K562 (cell line): ENCODE measurements around the gene ACOT9. TPM values are rescaled to one million over a fixed set of nuclear protein-coding genes. Genes with fewer than 3 reads are reported as not detected.

Experiments
- KDM5B ChIP-seq: fragments of 200-600 bp; sonication (generic); IDR thresholded peaks from 2 replicates; pipeline ENCODE4 v1.6.1; 2012; ENCODE audit warnings: low read depth, mild to moderate bottlenecking, moderate library complexity, low read length, control low read depth, inconsistent platforms; ENCODE audit not compliant: insufficient replicate concordance
- MYC ChIP-seq, 2 experiments: fragments of 250-450 bp in 1 of 2; sonication (Bioruptor Pico) in 1 of 2; IDR thresholded peaks; 2 replicates each; pipeline versions ENCODE4 v1.5.1 to v1.6.1; 2012 to 2021; ENCODE audit warnings: low read depth in 2 of 2, borderline replicate concordance in 1 of 2, improper control_type of control experiment in 1 of 2, low read length in 1 of 2, mild to moderate bottlenecking in 1 of 2, moderate library complexity in 1 of 2
- NFIX ChIP-seq: fragments of 250-450 bp; sonication (Bioruptor Pico); IDR thresholded peaks from 2 replicates; pipeline ENCODE4 v1.4.0; 2020; ENCODE audit warnings: low read depth, mild to moderate bottlenecking, moderate library complexity
- TCF7 ChIP-seq: sonication (generic); IDR thresholded peaks from 2 replicates; pipeline ENCODE4 v1.6.1; 2016; ENCODE audit warnings: antibody characterized with exemption, borderline replicate concordance
- ZFX ChIP-seq: sonication (generic); formaldehyde crosslinking; IDR thresholded peaks from 2 replicates; pipeline ENCODE4 v1.8.0; 2022; ENCODE audit warnings: mild to moderate bottlenecking, missing genetic modification reagents, moderate library complexity
- ZNF445 ChIP-seq: fragments of 250-450 bp; sonication (Bioruptor Pico); IDR thresholded peaks from 2 replicates; pipeline ENCODE4 v1.4.0; 2020; ENCODE audit warnings: low read depth, mild to moderate bottlenecking, moderate library complexity
- polyA plus RNA-seq, 8 experiments: library from polyadenylated mRNA; depleted of rRNA in 4 of 8; stranded (reverse) in 5 of 8; unstranded in 3 of 8; fragments of >200 nt; fragmentation: Nextera tagmentation in 2 of 8; fragmentation: Illumina TruSeq in 1 of 8; extraction: Ambion mirVana in 2 of 8; extraction: Trizol in 1 of 8; gene quantifications; 2 replicates each; pipeline versions ENCODE4 v1.2.1 to v1.2.3, GENCODE V29; 2011 to 2014; ENCODE audit warnings: inconsistent platforms in 1 of 8, missing spikeins in 1 of 8
- total RNA-seq, 7 experiments: library from RNA; depleted of rRNA in 6 of 7; stranded (reverse); fragments of >200 nt in 6 of 7; fragmentation: Illumina TruSeq in 2 of 7; extraction: Trizol in 2 of 7; gene quantifications; 2 replicates each; pipeline versions ENCODE4 v1.2.1 to v1.2.3, GENCODE V29; 2011 to 2021; ENCODE audit warnings: low replicate concordance in 1 of 7
- TF ChIP-seq, protein P1 (sequence below), 2 experiments: fragments of 450-650 bp; formaldehyde crosslinking in 1 of 2; IDR thresholded peaks; 2 replicates each; pipeline versions ENCODE4 v1.4.0 to v1.6.1; 2014 to 2020; ENCODE audit warnings: mild to moderate bottlenecking in 2 of 2, borderline replicate concordance in 1 of 2, low read depth in 1 of 2
- TF ChIP-seq, protein P2 (sequence below): sonication (generic); formaldehyde crosslinking; IDR thresholded peaks from 2 replicates; pipeline ENCODE4 v1.8.0; 2022; ENCODE audit warnings: missing genetic modification reagents, mild to moderate bottlenecking, borderline replicate concordance
- TF ChIP-seq, protein P3 (sequence below): sonication (generic); formaldehyde crosslinking; IDR thresholded peaks from 2 replicates; pipeline ENCODE4 v1.8.1; 2023; ENCODE audit warnings: mild to moderate bottlenecking, missing genetic modification reagents

ACOT9 gene
- total and polyA plus RNA-seq, 9 of the 15 experiments (the other 6 are each of a cell fraction or from before 2014, with no cell fraction given), result 31.2 to 80.9 (median 45.3) TPM

DNA sequence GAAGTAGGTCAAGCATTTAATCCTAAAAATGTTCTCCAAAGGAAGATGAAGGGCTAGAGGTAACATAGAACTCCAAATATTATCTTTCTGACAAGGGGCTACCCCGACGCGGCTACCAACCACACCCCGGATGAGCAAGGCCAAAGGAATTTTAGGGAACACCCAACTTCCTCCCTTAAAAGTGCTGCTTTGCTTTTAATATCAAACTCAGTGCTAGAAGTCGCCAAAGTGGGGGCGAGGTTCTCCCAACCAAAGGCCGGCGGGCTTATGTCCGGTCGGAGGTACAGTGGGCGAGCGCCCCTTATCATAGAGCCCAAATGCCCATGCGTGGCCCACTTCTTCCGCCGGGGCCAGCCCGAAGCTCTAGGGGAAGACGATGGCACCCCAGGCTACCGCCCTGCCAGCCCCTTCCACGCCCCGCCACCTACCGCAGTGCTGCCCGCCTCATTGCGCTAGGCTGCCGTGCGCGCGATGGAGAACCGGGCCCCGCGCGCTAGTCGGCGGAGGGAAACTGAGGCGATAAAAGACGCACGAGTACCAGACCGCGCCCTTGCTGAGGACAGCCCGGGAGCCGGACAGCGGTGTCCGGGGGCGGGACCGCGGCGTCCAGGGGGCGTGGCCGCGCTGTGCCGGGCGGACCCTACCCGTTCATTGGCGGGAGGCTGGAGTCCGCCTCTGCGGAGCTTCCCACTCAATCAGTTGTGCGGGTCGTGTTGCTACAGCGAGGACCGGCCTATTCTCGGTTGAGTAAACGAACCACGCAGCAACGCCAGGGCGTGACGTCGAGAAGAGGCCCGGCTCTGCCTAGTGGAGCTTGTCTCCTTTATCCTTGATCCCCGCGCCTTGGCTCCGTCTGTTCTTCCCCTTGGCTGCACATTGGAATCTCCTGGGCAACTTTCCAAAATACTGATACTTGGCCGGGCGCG lies at the start of gene ACOT9 (continued):
- TF ChIP-seq, protein P1, sequence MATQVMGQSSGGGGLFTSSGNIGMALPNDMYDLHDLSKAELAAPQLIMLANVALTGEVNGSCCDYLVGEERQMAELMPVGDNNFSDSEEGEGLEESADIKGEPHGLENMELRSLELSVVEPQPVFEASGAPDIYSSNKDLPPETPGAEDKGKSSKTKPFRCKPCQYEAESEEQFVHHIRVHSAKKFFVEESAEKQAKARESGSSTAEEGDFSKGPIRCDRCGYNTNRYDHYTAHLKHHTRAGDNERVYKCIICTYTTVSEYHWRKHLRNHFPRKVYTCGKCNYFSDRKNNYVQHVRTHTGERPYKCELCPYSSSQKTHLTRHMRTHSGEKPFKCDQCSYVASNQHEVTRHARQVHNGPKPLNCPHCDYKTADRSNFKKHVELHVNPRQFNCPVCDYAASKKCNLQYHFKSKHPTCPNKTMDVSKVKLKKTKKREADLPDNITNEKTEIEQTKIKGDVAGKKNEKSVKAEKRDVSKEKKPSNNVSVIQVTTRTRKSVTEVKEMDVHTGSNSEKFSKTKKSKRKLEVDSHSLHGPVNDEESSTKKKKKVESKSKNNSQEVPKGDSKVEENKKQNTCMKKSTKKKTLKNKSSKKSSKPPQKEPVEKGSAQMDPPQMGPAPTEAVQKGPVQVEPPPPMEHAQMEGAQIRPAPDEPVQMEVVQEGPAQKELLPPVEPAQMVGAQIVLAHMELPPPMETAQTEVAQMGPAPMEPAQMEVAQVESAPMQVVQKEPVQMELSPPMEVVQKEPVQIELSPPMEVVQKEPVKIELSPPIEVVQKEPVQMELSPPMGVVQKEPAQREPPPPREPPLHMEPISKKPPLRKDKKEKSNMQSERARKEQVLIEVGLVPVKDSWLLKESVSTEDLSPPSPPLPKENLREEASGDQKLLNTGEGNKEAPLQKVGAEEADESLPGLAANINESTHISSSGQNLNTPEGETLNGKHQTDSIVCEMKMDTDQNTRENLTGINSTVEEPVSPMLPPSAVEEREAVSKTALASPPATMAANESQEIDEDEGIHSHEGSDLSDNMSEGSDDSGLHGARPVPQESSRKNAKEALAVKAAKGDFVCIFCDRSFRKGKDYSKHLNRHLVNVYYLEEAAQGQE (IDR thresholded peaks at IDR 0.05; ENCODE audit: borderline replicate concordance), result no peak
- TF ChIP-seq, protein P1 (CRISPR knock-in tag; IDR thresholded peaks at IDR 0.05; ENCODE audit: low read depth), result no peak
- TF ChIP-seq ZFX (CRISPR knock-in tag) (peak; percentile 71), TCF7 (no peak), MYC (IDR thresholded peaks at IDR 0.05; ENCODE audit: low read depth, low read length) (peak; percentile 20; the same call in 1 of the 2 replicates), MYC (CRISPR knock-in tag; IDR thresholded peaks at IDR 0.05; ENCODE audit: borderline replicate concordance, low read depth) (no peak), NFIX (CRISPR knock-in tag) (no peak), ZNF445 (no peak), KDM5B (no peak)
- TF ChIP-seq, protein P2, sequence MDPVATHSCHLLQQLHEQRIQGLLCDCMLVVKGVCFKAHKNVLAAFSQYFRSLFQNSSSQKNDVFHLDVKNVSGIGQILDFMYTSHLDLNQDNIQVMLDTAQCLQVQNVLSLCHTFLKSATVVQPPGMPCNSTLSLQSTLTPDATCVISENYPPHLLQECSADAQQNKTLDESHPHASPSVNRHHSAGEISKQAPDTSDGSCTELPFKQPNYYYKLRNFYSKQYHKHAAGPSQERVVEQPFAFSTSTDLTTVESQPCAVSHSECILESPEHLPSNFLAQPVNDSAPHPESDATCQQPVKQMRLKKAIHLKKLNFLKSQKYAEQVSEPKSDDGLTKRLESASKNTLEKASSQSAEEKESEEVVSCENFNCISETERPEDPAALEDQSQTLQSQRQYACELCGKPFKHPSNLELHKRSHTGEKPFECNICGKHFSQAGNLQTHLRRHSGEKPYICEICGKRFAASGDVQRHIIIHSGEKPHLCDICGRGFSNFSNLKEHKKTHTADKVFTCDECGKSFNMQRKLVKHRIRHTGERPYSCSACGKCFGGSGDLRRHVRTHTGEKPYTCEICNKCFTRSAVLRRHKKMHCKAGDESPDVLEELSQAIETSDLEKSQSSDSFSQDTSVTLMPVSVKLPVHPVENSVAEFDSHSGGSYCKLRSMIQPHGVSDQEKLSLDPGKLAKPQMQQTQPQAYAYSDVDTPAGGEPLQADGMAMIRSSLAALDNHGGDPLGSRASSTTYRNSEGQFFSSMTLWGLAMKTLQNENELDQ (CRISPR knock-in tag), result no peak
- TF ChIP-seq, protein P3, sequence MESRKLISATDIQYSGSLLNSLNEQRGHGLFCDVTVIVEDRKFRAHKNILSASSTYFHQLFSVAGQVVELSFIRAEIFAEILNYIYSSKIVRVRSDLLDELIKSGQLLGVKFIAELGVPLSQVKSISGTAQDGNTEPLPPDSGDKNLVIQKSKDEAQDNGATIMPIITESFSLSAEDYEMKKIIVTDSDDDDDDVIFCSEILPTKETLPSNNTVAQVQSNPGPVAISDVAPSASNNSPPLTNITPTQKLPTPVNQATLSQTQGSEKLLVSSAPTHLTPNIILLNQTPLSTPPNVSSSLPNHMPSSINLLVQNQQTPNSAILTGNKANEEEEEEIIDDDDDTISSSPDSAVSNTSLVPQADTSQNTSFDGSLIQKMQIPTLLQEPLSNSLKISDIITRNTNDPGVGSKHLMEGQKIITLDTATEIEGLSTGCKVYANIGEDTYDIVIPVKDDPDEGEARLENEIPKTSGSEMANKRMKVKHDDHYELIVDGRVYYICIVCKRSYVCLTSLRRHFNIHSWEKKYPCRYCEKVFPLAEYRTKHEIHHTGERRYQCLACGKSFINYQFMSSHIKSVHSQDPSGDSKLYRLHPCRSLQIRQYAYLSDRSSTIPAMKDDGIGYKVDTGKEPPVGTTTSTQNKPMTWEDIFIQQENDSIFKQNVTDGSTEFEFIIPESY (CRISPR knock-in tag), result 0 out of 2 replicates have a peak, but pooled peaks have one; percentile 23
